HEK293T (cell line): ENCODE measurements around the gene CTNNA3.

Experiments used
- BHLHE40 ChIP-seq: fragments of 450-650 bp; IDR thresholded peaks from 2 replicates; pipeline ENCODE4 v1.6.1; 2016; ENCODE audit warnings: mild to moderate bottlenecking, moderate library complexity, borderline replicate concordance
- ELF4 ChIP-seq: fragments of 450-650 bp; IDR thresholded peaks from 2 replicates; pipeline ENCODE4 v1.6.1; 2017; ENCODE audit warnings: antibody characterized with exemption
- FOXK2 ChIP-seq: fragments of 450-650 bp; IDR thresholded peaks from 2 replicates; pipeline ENCODE4 v1.6.1; 2016; ENCODE audit warnings: mild to moderate bottlenecking
- FOXM1 ChIP-seq: fragments of 450-650 bp; IDR thresholded peaks from 2 replicates; pipeline ENCODE4 v1.6.1; 2017; ENCODE audit warnings: mild to moderate bottlenecking, borderline replicate concordance
- NFRKB ChIP-seq: fragments of 450-650 bp; IDR thresholded peaks from 2 replicates; pipeline ENCODE4 v1.6.1; 2016; ENCODE audit warnings: mild to moderate bottlenecking, moderate library complexity
- SP1 ChIP-seq: fragments of 450-650 bp; IDR thresholded peaks from 2 replicates; pipeline ENCODE4 v1.6.1; 2017
- SUZ12 ChIP-seq: fragments of 450-650 bp; IDR thresholded peaks from 2 replicates; pipeline ENCODE4 v1.6.1; 2016; ENCODE audit warnings: mild to moderate bottlenecking
- TF ChIP-seq, protein P1 (sequence below): fragments of 450-650 bp; IDR thresholded peaks from 2 replicates; pipeline ENCODE4 v1.6.1; 2016

- TF ChIP-seq, protein P1, sequence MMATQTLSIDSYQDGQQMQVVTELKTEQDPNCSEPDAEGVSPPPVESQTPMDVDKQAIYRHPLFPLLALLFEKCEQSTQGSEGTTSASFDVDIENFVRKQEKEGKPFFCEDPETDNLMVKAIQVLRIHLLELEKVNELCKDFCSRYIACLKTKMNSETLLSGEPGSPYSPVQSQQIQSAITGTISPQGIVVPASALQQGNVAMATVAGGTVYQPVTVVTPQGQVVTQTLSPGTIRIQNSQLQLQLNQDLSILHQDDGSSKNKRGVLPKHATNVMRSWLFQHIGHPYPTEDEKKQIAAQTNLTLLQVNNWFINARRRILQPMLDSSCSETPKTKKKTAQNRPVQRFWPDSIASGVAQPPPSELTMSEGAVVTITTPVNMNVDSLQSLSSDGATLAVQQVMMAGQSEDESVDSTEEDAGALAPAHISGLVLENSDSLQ: no peak
- TF ChIP-seq SUZ12 (no peak), BHLHE40 (no peak), FOXM1 (no peak), SP1 (no peak), NFRKB (no peak), ELF4 (no peak), FOXK2 (no peak)
These were observed 1022.9 kb downstream of the CTNNA3 start for GRCh38 chr10:66673071-66673470.
